ENCODE data around the gene MZT2B.

DNA sequence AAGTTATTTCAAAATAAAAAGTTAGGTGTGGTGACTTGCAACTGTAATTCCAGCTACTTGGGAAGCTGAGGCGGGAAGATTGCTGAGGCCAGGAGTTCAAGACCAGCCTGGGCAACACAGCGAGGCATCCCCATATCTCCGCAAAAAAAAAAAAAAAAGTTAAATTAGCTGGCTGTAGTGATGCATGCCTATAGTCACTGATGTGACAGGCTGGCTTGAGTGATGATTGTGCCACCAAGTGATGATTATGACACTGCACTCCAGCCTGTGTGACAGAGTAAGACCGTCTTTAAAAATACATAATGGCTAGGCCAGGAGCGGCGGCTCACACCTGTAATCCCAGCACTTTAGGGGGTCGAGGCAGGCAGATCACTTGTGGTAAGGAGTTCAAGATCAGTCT, 12.2 kb upstream of the MZT2B start:
- TF ChIP-seq TAF1 (IDR thresholded peaks at IDR 0.05; ENCODE audit: borderline replicate concordance, insufficient read depth, low read length) (no peak), POLR2AphosphoS5 (IDR thresholded peaks at IDR 0.05; ENCODE audit: low read depth, low read length) (no peak)

Data from PFSK-1 (cell line).